ENCODE measurements around the gene ZNF610.

DNA sequence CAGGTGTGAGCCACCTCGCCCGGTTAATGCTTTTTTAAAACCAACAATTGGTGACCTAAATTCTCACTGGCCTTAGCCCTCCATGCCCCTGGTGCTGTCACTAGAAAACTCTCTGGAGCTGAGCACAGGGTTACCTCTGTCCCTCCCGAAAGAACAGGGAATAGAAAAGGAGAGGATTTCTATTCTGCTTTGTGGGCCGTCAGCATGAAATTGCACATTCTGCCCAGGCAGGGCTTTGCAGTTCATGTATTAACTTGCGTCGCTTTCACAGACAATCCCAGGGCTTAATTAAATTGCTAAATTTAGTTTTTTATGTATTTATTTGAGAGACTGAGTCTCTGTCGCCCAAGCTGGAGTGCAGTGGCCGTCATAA is 39.7 kb upstream of the ZNF610 start:
- TF ChIP-seq, protein P1, sequence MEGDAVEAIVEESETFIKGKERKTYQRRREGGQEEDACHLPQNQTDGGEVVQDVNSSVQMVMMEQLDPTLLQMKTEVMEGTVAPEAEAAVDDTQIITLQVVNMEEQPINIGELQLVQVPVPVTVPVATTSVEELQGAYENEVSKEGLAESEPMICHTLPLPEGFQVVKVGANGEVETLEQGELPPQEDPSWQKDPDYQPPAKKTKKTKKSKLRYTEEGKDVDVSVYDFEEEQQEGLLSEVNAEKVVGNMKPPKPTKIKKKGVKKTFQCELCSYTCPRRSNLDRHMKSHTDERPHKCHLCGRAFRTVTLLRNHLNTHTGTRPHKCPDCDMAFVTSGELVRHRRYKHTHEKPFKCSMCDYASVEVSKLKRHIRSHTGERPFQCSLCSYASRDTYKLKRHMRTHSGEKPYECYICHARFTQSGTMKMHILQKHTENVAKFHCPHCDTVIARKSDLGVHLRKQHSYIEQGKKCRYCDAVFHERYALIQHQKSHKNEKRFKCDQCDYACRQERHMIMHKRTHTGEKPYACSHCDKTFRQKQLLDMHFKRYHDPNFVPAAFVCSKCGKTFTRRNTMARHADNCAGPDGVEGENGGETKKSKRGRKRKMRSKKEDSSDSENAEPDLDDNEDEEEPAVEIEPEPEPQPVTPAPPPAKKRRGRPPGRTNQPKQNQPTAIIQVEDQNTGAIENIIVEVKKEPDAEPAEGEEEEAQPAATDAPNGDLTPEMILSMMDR (IDR thresholded peaks at IDR 0.05; ENCODE audit: extremely low read depth in 1 of 2, insufficient read depth in 1 of 2, low read depth in 1 of 2, low read length in 2 of 2): no peak
- no peak for TF ChIP-seq POLR2A (IDR thresholded peaks at IDR 0.05; ENCODE audit: low read depth, low read length)
- TF ChIP-seq MYC (IDR thresholded peaks at IDR 0.05; ENCODE audit: low read depth, low read length): no peak
- no peak for TF ChIP-seq POLR2AphosphoS5 (IDR thresholded peaks at IDR 0.05; ENCODE audit: insufficient read depth, low read depth, low read length)
- no peak for TF ChIP-seq JUN (IDR thresholded peaks at IDR 0.05; ENCODE audit: borderline replicate concordance, insufficient read depth, insufficient read length, low read depth)

All from endothelial cell of umbilical vein (primary cell).